Astrocyte (in vitro differentiated cells and primary cell): ENCODE data around the gene GPR137.

Experiments used
- EZH2 ChIP-seq: IDR thresholded peaks from 2 replicates; pipeline ENCODE4 v1.6.1; 2012; ENCODE audit warnings: mild to moderate bottlenecking, low read length, inconsistent platforms; ENCODE audit not compliant: insufficient read depth
- TF ChIP-seq, protein P1 (sequence below): IDR thresholded peaks from 2 replicates; pipeline ENCODE4 v1.5.1; 2011; ENCODE audit warnings: low read depth, mild to moderate bottlenecking, inconsistent platforms, low read length, moderate library complexity; ENCODE audit not compliant: insufficient read depth

DNA sequence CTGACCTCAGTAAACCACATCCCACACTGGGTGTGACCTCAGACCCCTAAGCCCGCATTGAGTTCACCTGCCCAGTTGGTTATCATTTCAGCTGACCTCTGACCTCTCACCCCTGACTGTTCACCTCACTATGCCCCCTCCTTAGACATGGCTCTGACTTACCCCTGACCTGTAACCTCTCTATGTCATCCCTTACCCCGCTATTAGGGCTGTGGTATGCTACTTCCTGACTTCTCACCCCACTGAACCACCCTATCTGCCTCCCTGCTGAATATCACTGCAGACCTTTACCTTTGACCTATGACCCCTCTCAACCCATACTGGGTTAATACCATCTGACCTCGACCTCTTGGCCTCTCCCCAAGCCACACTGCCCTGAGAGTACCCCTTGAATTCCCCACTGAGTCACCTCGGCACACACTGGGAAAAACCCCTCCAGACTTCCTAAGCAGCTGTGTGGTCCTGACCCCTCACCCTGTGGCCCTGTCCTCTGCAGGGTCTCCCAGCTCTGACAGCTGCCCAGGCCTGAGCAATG lies 26.0 kb upstream of the GPR137 start:
- TF ChIP-seq, protein P1, sequence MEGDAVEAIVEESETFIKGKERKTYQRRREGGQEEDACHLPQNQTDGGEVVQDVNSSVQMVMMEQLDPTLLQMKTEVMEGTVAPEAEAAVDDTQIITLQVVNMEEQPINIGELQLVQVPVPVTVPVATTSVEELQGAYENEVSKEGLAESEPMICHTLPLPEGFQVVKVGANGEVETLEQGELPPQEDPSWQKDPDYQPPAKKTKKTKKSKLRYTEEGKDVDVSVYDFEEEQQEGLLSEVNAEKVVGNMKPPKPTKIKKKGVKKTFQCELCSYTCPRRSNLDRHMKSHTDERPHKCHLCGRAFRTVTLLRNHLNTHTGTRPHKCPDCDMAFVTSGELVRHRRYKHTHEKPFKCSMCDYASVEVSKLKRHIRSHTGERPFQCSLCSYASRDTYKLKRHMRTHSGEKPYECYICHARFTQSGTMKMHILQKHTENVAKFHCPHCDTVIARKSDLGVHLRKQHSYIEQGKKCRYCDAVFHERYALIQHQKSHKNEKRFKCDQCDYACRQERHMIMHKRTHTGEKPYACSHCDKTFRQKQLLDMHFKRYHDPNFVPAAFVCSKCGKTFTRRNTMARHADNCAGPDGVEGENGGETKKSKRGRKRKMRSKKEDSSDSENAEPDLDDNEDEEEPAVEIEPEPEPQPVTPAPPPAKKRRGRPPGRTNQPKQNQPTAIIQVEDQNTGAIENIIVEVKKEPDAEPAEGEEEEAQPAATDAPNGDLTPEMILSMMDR: no peak
- TF ChIP-seq EZH2: no peak
